ENCODE data around the gene SDCBP2. TPM values are rescaled to one million over a fixed set of nuclear protein-coding genes. Genes with fewer than 3 reads are reported as not detected.
A peak's percentile ranks its signal among the peaks of the same experiment; 100 is the strongest.

The SDCBP2 gene
- total RNA-seq, 1 experiment from 2014 or later: 1.9 TPM

- no peaks in the 10 kb centered on the region for H4K20me1 ChIP-seq (ENCODE audit: control insufficient read depth, insufficient read depth, insufficient read length)
- no peaks in the 10 kb centered on the region for H3K27me3 ChIP-seq (ENCODE audit: insufficient read depth, low read length)
- no peak overlapping the region for H3K14ac ChIP-seq (ENCODE audit: insufficient read depth, low read length)
- H2BK15ac ChIP-seq (ENCODE audit: low read depth, low read length): no peak overlapping the region
- H2BK12ac ChIP-seq (ENCODE audit: insufficient read length, low read depth, low read length): no peak overlapping the region
- H4K8ac ChIP-seq (replicated peaks; ENCODE audit: insufficient read length, low read depth, low read length): no peak overlapping the region
- no peak overlapping the region for H3K9ac ChIP-seq (ENCODE audit: extremely low read depth, insufficient read length, low read length)
- H3K9me3 ChIP-seq (ENCODE audit: control insufficient read depth, low read depth, low read length): no peaks in the 10 kb centered on the region
- no peak overlapping the region for H2BK20ac ChIP-seq (ENCODE audit: low read depth, low read length, poor library complexity, severe bottlenecking)
- H3K4me2 ChIP-seq (ENCODE audit: insufficient read depth, insufficient read length, low read length): no peak overlapping the region
- no peak overlapping the region for H2BK120ac ChIP-seq (ENCODE audit: low read depth, low read length, poor library complexity, severe bottlenecking)
- no peak for TF ChIP-seq CTCF (conservative IDR thresholded peaks at IDR 0.05)
- H4K5ac ChIP-seq (ENCODE audit: insufficient read length, low read depth, low read length): no peak overlapping the region
- Mint-ChIP-seq H3K27ac (peak overlapping the region; percentile 90 to 95 (median 91); a peak in 6 of 7 replicates), H3K36me3 (ENCODE audit: insufficient read depth in 1 of 3, low read depth in 3 of 3) (no peaks in the 10 kb centered on the region; a peak in 2 of 7 replicates), H3K4me3 (peak overlapping the region; percentile 29 to 33; a peak in 4 of 5 replicates), H3K4me1 (peaks cover 12 to 21% of the 10 kb centered on the region in 2 experiments), H3K27me3 (ENCODE audit: low read depth) (no peaks in the 10 kb centered on the region; the same call in 1 of the 2 replicates), H3K9me3 (no peaks in the 10 kb centered on the region)
- H3K27ac ChIP-seq (ENCODE audit: insufficient read length, low read depth, low read length): no peak overlapping the region
- no CpG with 5 or more reads among the region's 9 CpGs for WGBS (ENCODE audit: extremely low coverage, insufficient read length, low lambda C conversion rate)
- no peak overlapping the region for H4K91ac ChIP-seq (ENCODE audit: insufficient read length, low read depth, low read length)
- no peak overlapping the region for H3K23ac ChIP-seq (ENCODE audit: insufficient read length, low read depth, low read length)
- H3T11ph ChIP-seq (ENCODE audit: low read length): no peak overlapping the region
- H3K23me2 ChIP-seq (ENCODE audit: insufficient read length, low read depth, low read length, poor library complexity, severe bottlenecking): no peaks in the 10 kb centered on the region
- no peaks in the 10 kb centered on the region for H3K79me2 ChIP-seq (ENCODE audit: insufficient read depth, low read length)
- H3K79me1 ChIP-seq (ENCODE audit: insufficient read depth, low read depth, low read length, poor library complexity, severe bottlenecking): no peaks in the 10 kb centered on the region
- peak; percentile 73 for DNase-seq
- H2AK5ac ChIP-seq (ENCODE audit: insufficient read length, low read length): no peak overlapping the region
- no peak overlapping the region for H2AFZ ChIP-seq (ENCODE audit: low read length)
- H3K4ac ChIP-seq (ENCODE audit: low read depth, low read length): no peak overlapping the region; the same call in 1 of the 2 replicates
- no peaks in the 10 kb centered on the region for H3K4me1 ChIP-seq (ENCODE audit: insufficient read depth, low read length)
- no peak overlapping the region for H3K18ac ChIP-seq (ENCODE audit: insufficient read length, low read depth, low read length)
- H3K56ac ChIP-seq (ENCODE audit: insufficient read length, low read depth, low read length): no peak overlapping the region
- no peak overlapping the region for H2BK5ac ChIP-seq (ENCODE audit: insufficient read length, low read length)
These were observed 27.9 kb downstream of the SDCBP2 start for GRCh38 chr20:1301031-1301529.

Measured in H9 (cell line).